Forelimb muscle (tissue), 1 donor: ENCODE measurements around the gene PXYLP1. TPM values are rescaled to one million over a fixed set of nuclear protein-coding genes. Genes with fewer than 3 reads are reported as not detected.

Source experiments
- polyA plus RNA-seq: library from polyadenylated mRNA; unstranded; fragments of 120-200 nt; gene quantifications from one replicate; pipeline ENCODE4 v1.2.1, GENCODE V29; 2013; ENCODE audit not compliant: insufficient read length

Gene PXYLP1
- polyA plus RNA-seq, 1 donor = 19.3 TPM

Other genes starting within 250 kb of the PXYLP1 start
- 18.7 TPM for gene SPSB4, start 180.5 kb upstream of the PXYLP1 start, polyA plus RNA-seq
- 16.7 TPM for gene ZBTB38, start 136.7 kb downstream of the PXYLP1 start, polyA plus RNA-seq